NT2/D1 (cell line): ENCODE measurements around the gene NUTF2.

Source experiments
- DNase-seq: peaks from one replicate; pipeline ENCODE4 v3.0.0-alpha.2; 2011; ENCODE audit warnings: low read depth, low spot score
- H3K27me3 ChIP-seq: 2 replicates; pipeline ENCODE4 v1.6.0; 2011; ENCODE audit warnings: mild to moderate bottlenecking; ENCODE audit not compliant: insufficient read length, insufficient read depth
- H3K36me3 ChIP-seq: 2 replicates; pipeline ENCODE4 v1.6.1; 2011; ENCODE audit warnings: mild to moderate bottlenecking, low read length, mixed read lengths; ENCODE audit not compliant: insufficient read depth, insufficient read length
- H3K4me1 ChIP-seq: 2 replicates; pipeline ENCODE4 v1.5.1; 2011; ENCODE audit not compliant: insufficient read depth, insufficient read length
- H3K4me3 ChIP-seq: 2 replicates; pipeline ENCODE4 v1.5.1; 2011; ENCODE audit warnings: low read depth; ENCODE audit not compliant: insufficient read length
- H3K9ac ChIP-seq: 2 replicates; pipeline ENCODE4 v1.6.0; 2011; ENCODE audit warnings: low read depth; ENCODE audit not compliant: insufficient read length
- H3K9me3 ChIP-seq: 2 replicates; pipeline ENCODE4 v1.5.1; 2011; ENCODE audit warnings: mild to moderate bottlenecking, low read length; ENCODE audit not compliant: insufficient read depth
- SUZ12 ChIP-seq: IDR thresholded peaks from 2 replicates; pipeline ENCODE4 v1.6.1; 2011; ENCODE audit not compliant: insufficient read length, insufficient read depth; ENCODE audit errors: extremely low read depth
- YY1 ChIP-seq: IDR thresholded peaks from 2 replicates; pipeline ENCODE4 v1.6.1; 2011; ENCODE audit not compliant: insufficient read length, insufficient read depth
- ZNF274 ChIP-seq: IDR thresholded peaks from 2 replicates; pipeline ENCODE4 v1.6.1; 2011; ENCODE audit warnings: mild to moderate bottlenecking, low read depth, low read length

Gene NUTF2

GRCh38 chr16:67888331-67888730 lies 41.6 kb downstream of the NUTF2 start:
- H3K4me3 ChIP-seq, result no peak overlapping the region
- H3K9ac ChIP-seq, result no peak overlapping the region
- peaks cover 16% of the 10 kb centered on the region for H3K4me1 ChIP-seq
- no peak for DNase-seq
- H3K36me3 ChIP-seq, result peaks cover 21% of the 10 kb centered on the region
- no peak for TF ChIP-seq YY1
- TF ChIP-seq SUZ12, result no peak
- H3K27me3 ChIP-seq, result no peaks in the 10 kb centered on the region
- H3K9me3 ChIP-seq, result no peaks in the 10 kb centered on the region

GRCh38 chr16:67892375-67892774 lies 45.6 kb downstream of the NUTF2 start:
- no peak for DNase-seq
- Histone ChIP-seq H3K9me3 (no peaks in the 10 kb centered on the region), H3K36me3 (peaks cover 7% of the 10 kb centered on the region), H3K4me1 (peaks cover 4% of the 10 kb centered on the region), H3K27me3 (no peaks in the 10 kb centered on the region), H3K9ac (peak overlapping the region; percentile 46), H3K4me3 (peak overlapping the region; percentile 2)
- TF ChIP-seq YY1 (no peak), ZNF274 (no peak), SUZ12 (no peak)

GRCh38 chr16:67892899-67893742 lies 46.4 kb downstream of the NUTF2 start, which contains the start of gene PSKH1:
PSKH1 (plus strand) TSS chr16:67893254; CDS start chr16:67908750, 15,496 bp downstream.
- peak; percentile 32 for TF ChIP-seq YY1
- TF ChIP-seq ZNF274, result no peak

DNA sequence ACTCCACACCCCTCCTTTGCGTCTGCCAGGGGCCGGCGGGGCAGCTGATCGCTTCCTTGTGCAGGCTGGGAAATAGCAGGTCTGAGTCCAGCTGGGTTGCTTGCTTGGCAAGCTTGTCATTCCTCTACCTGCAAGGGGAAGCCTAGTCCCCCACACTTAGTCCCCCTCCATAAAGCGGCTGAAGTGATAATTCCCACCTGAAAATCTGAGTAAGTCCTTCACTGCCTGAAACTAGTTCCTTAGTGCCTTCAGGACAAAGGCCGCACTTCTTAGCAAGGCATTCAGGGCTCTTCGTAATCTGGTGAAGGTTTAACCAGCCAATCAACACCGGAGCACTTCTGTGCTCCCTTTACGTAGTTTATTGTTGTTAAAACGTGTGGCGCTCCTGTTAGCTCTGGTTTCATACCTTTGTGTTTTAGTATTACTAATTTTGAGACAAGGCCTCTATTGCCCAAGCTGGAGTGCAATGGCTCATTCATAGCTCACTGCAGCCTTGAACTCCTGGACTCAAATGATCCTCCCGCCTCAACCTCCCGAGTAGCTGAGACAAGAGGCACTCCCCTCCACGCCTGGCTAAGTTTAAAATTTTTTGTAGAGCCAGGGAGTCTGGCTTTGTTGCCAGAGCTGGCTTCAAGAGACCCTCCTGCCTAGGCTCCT lies 47.1 kb downstream of the NUTF2 start:
- Histone ChIP-seq H3K4me3 (peak overlapping the region; percentile 99), H3K9ac (peak overlapping the region; percentile 99), H3K4me1 (no peaks in the 10 kb centered on the region), H3K36me3 (peaks cover 10% of the 10 kb centered on the region), H3K27me3 (no peaks in the 10 kb centered on the region), H3K9me3 (no peaks in the 10 kb centered on the region)
- no peak for DNase-seq
- TF ChIP-seq SUZ12 (no peak), YY1 (no peak), ZNF274 (no peak)

More at GRCh38 chr16:67892899-67893742, 46.4 kb downstream of the NUTF2 start, which contains the start of gene PSKH1:
- Histone ChIP-seq H3K4me3 (peak within 1 kb of the TSS; percentile 99), H3K4me1 (peaks cover 4% of the 10 kb centered on the region), H3K9ac (peak within 1 kb of the TSS; percentile 99), H3K9me3 (no peaks in the 10 kb centered on the region), H3K36me3 (peaks cover 10% of the 10 kb centered on the region), H3K27me3 (no peaks in the 10 kb centered on the region)
- peak; percentile 96 for DNase-seq

DNA sequence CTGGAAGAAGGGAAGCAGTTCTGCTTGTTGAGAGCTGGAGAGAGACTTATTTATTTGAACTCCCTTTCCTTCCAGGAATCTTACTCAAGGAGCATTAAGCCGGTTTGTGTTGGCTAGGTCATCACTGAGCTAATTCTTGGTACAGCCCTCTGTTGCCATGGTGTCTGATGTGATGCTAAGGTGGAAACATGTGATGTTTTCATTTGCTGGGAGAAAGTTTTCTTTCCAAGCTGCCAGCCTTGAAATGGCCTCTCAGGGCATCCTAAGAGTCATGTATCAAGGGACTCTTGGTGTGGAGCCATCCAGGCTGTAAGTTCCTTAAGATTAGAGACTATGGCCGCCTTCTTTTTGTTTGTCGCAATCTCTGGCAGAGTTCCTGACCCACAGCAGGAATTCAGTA lies 50.5 kb downstream of the NUTF2 start:
- H3K27me3 ChIP-seq, result no peaks in the 10 kb centered on the region
- no peaks in the 10 kb centered on the region for H3K9me3 ChIP-seq
- no peak overlapping the region for H3K9ac ChIP-seq
- no peak for DNase-seq
- H3K4me1 ChIP-seq, result no peaks in the 10 kb centered on the region
- H3K36me3 ChIP-seq, result peaks cover 16% of the 10 kb centered on the region
- H3K4me3 ChIP-seq, result no peak overlapping the region
- TF ChIP-seq YY1, result no peak
- no peak for TF ChIP-seq SUZ12
- no peak for TF ChIP-seq ZNF274

DNA sequence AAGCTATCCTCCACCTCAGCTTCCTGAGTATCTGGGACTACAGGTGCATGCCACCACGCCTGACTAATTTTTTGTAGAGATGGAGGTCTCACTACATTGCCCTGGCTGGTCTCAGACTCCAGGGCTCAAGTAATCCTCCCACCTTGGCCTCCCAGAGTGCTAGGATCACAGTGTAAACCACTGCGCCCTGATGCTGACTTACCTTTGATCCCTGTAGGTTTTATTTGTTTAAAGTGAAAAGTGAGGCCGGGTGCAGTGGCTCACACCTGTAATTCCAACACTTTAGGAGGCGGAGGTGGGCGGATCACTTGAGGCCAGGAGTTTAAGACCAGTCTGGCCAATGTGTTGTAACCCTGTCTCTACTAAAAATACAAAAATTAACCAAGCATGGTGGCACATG lies 55.0 kb downstream of the NUTF2 start:
- Histone ChIP-seq H3K36me3 (peaks cover 25% of the 10 kb centered on the region), H3K4me1 (no peaks in the 10 kb centered on the region), H3K4me3 (no peak overlapping the region), H3K27me3 (no peaks in the 10 kb centered on the region), H3K9me3 (no peaks in the 10 kb centered on the region), H3K9ac (no peak overlapping the region)
- TF ChIP-seq SUZ12, result no peak
- no peak for DNase-seq

DNA sequence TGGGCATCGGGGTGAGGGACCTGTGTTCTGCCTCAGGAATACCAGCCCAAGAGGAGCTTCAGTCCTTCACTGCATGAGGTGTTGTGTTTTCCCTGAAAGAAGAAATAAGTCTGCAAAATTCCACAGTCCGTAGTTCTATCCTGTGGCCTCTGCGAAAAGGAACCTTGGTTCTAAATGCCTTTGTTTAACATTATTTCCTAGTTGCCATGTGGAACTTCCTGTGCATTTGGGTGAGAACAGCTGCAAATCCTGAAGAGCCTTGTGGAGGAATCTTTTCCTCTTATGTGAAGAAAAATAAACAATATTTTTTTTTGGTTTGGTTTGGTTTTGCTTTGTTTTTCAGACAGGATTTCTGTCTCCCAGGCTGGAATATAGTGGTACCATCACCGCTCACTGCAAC lies 56.1 kb downstream of the NUTF2 start:
- TF ChIP-seq SUZ12 (no peak), ZNF274 (no peak), YY1 (no peak)
- no peak overlapping the region for H3K9ac ChIP-seq

More for the DNA sequence above, 56.1 kb downstream of the NUTF2 start:
- H3K27me3 ChIP-seq, result no peaks in the 10 kb centered on the region
- no peaks in the 10 kb centered on the region for H3K4me1 ChIP-seq
- peaks cover 17% of the 10 kb centered on the region for H3K36me3 ChIP-seq
- no peak overlapping the region for H3K4me3 ChIP-seq
- H3K9me3 ChIP-seq, result no peaks in the 10 kb centered on the region
- DNase-seq, result no peak
